ENCODE results near the gene METRNL.

GRCh38 chr17:83100853-83101391 is 21.5 kb downstream of the METRNL start:
- TF ChIP-seq CTCF (IDR thresholded peaks at IDR 0.05; ENCODE audit: low read length) = no peak
- no peak for TF ChIP-seq EZH2 (IDR thresholded peaks at IDR 0.05; ENCODE audit: borderline replicate concordance, low read length)

Measured in OCI-LY1 (cell line).